HEK293T (cell line): ENCODE results near the gene KRT16.

Experiments used
- BHLHE40 ChIP-seq: fragments of 450-650 bp; IDR thresholded peaks from 2 replicates; pipeline ENCODE4 v1.6.1; 2016; ENCODE audit warnings: mild to moderate bottlenecking, moderate library complexity, borderline replicate concordance
- FOXA1 ChIP-seq: fragments of 450-650 bp; IDR thresholded peaks from 2 replicates; pipeline ENCODE4 v1.6.1; 2016; ENCODE audit warnings: mild to moderate bottlenecking
- HDGF ChIP-seq: fragments of 450-650 bp; IDR thresholded peaks from 2 replicates; pipeline ENCODE4 v1.6.1; 2017; ENCODE audit warnings: antibody characterized with exemption, borderline replicate concordance
- LEF1 ChIP-seq: fragments of 450-650 bp; IDR thresholded peaks from 2 replicates; pipeline ENCODE4 v1.6.1; 2017; ENCODE audit warnings: mild to moderate bottlenecking, borderline replicate concordance
- SP1 ChIP-seq: fragments of 450-650 bp; IDR thresholded peaks from 2 replicates; pipeline ENCODE4 v1.6.1; 2017
- SUZ12 ChIP-seq: fragments of 450-650 bp; IDR thresholded peaks from 2 replicates; pipeline ENCODE4 v1.6.1; 2016; ENCODE audit warnings: mild to moderate bottlenecking

DNA sequence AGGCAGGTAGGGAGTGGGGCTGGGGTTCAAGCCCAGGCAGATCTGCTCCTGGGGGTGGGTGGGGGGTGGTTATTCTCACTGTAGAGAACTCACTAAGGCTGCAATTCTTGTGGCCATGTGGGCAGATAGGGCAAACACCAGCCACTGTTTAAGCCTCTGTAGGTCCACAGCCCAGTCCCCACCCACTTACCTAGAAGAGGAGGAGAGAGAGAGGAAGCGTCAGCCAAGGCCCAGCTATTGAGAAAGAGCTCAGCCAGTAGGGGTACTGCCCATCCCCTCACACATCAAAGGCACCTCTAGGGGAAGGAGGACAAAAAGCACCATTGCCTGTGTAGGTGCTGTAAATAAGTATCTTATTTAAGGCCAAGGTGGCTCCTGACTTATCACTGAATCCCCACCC, 12.9 kb downstream of the KRT16 start:
- TF ChIP-seq SUZ12, result no peak
- no peak for TF ChIP-seq FOXA1
- TF ChIP-seq BHLHE40, result no peak
- no peak for TF ChIP-seq SP1
- no peak for TF ChIP-seq LEF1
- no peak for TF ChIP-seq HDGF
